WTC11 (cell line): Measurements from ENCODE around the gene DENND2C. TPM values are rescaled to one million over a fixed set of nuclear protein-coding genes. Genes with fewer than 3 reads are reported as not detected.

Experiments
- ATAC-seq: fragments of 200-7000 bp; cut with Tn5 transposase; 2 replicates; pipeline ENCODE4 v1.10.0; 2021; ENCODE audit warnings: mild to moderate bottlenecking, moderate library complexity
- CTCF ChIA-PET: fragments of 300-600 bp; sonication (Branson Sonifier 250); formaldehyde crosslinking; loops from one replicate; lab custom pipeline; 2021; ENCODE audit warnings: antibody characterized with exemption; lab: Charles Lee
- POLR2A ChIA-PET: fragments of 350-600 bp; sonication (Branson Sonifier 250); formaldehyde crosslinking; loops from one replicate; lab custom pipeline; 2021; ENCODE audit warnings: antibody characterized with exemption; lab: Charles Lee
- DNase-seq: peaks from one replicate; pipeline ENCODE4 v3.0.0; 2021; ENCODE audit warnings: low spot score
- H3K27ac Mint-ChIP-seq: 2 replicates; pipeline ENCODE4 v1.8.0; 2021; ENCODE audit warnings: mixed read lengths
- H3K27me3 Mint-ChIP-seq: 2 replicates; pipeline ENCODE4 v1.8.0; 2021; ENCODE audit warnings: low read depth, mild to moderate bottlenecking, moderate library complexity, mixed read lengths
- H3K36me3 Mint-ChIP-seq: 2 replicates; pipeline ENCODE4 v1.8.0; 2021; ENCODE audit warnings: mixed read lengths
- H3K4me1 Mint-ChIP-seq: 2 replicates; pipeline ENCODE4 v1.8.0; 2022; ENCODE audit warnings: mixed read lengths
- H3K4me3 Mint-ChIP-seq: 2 replicates; pipeline ENCODE4 v1.8.0; 2021; ENCODE audit warnings: mild to moderate bottlenecking, moderate library complexity, mixed read lengths
- H3K9me3 Mint-ChIP-seq: 2 replicates; pipeline ENCODE4 v1.8.0; 2021; ENCODE audit warnings: mixed read lengths
- ATF6 ChIP-seq: sonication (generic); formaldehyde crosslinking; IDR thresholded peaks from 2 replicates; pipeline ENCODE4 v1.8.1; 2023; ENCODE audit warnings: mild to moderate bottlenecking, missing genetic modification reagents
- E2F1 ChIP-seq: sonication (generic); formaldehyde crosslinking; IDR thresholded peaks from 2 replicates; pipeline ENCODE4 v1.8.0; 2022; ENCODE audit warnings: mild to moderate bottlenecking, missing genetic modification reagents
- GTF2I ChIP-seq: fragments of 250-450 bp; sonication (Bioruptor Pico); conservative IDR thresholded peaks from 2 replicates; pipeline ENCODE4 v1.4.0; 2021; ENCODE audit warnings: mild to moderate bottlenecking
- HMGXB4 ChIP-seq: sonication (generic); formaldehyde crosslinking; IDR thresholded peaks from 2 replicates; pipeline ENCODE4 v1.8.1; 2023; ENCODE audit warnings: mild to moderate bottlenecking, moderate library complexity, missing genetic modification reagents
- NFATC4 ChIP-seq: fragments of 250-450 bp; sonication (Bioruptor Pico); IDR thresholded peaks from 2 replicates; pipeline ENCODE4 v1.9.0; 2021; ENCODE audit warnings: mild to moderate bottlenecking
- NFE2L1 ChIP-seq: sonication (generic); formaldehyde crosslinking; IDR thresholded peaks from 2 replicates; pipeline ENCODE4 v1.8.1; 2023; ENCODE audit warnings: missing genetic modification reagents
- NFYB ChIP-seq: sonication (generic); formaldehyde crosslinking; conservative IDR thresholded peaks from 2 replicates; pipeline ENCODE4 v1.8.0; 2022; ENCODE audit warnings: low read depth, missing genetic modification reagents
- NR1H2 ChIP-seq: sonication (generic); formaldehyde crosslinking; IDR thresholded peaks from 2 replicates; pipeline ENCODE4 v1.9.0; 2021; ENCODE audit warnings: mild to moderate bottlenecking, moderate library complexity, missing genetic modification reagents
- OVOL2 ChIP-seq: fragments of 250-450 bp; sonication (Bioruptor Pico); IDR thresholded peaks from 2 replicates; pipeline ENCODE4 v1.9.0; 2021; ENCODE audit warnings: mild to moderate bottlenecking, borderline replicate concordance
- PREB ChIP-seq: sonication (generic); formaldehyde crosslinking; IDR thresholded peaks from 2 replicates; pipeline ENCODE4 v1.8.1; 2022; ENCODE audit warnings: mild to moderate bottlenecking, missing genetic modification reagents, moderate library complexity, borderline replicate concordance
- PRRX2 ChIP-seq: fragments of 250-450 bp; sonication (Bioruptor Pico); IDR thresholded peaks from 2 replicates; pipeline ENCODE4 v1.8.0; 2021; ENCODE audit warnings: mild to moderate bottlenecking
- TCF7 ChIP-seq: sonication (generic); formaldehyde crosslinking; IDR thresholded peaks from 2 replicates; pipeline ENCODE4 v1.8.0; 2022; ENCODE audit warnings: mild to moderate bottlenecking, low read depth, missing genetic modification reagents, moderate library complexity
- TEAD1 ChIP-seq: sonication (generic); formaldehyde crosslinking; IDR thresholded peaks from 2 replicates; pipeline ENCODE4 v1.8.0; 2022; ENCODE audit warnings: mild to moderate bottlenecking, missing genetic modification reagents
- ZNF281 ChIP-seq: sonication (generic); formaldehyde crosslinking; IDR thresholded peaks from 2 replicates; pipeline ENCODE4 v1.8.0; 2023; ENCODE audit warnings: mild to moderate bottlenecking, missing genetic modification reagents
- ZNF317 ChIP-seq: sonication (generic); formaldehyde crosslinking; IDR thresholded peaks from 2 replicates; pipeline ENCODE4 v1.8.1; 2023; ENCODE audit warnings: low read depth, mild to moderate bottlenecking, moderate library complexity, missing genetic modification reagents, borderline replicate concordance
- ZNF423 ChIP-seq: fragments of 250-450 bp; sonication (Bioruptor Pico); IDR thresholded peaks from 2 replicates; pipeline ENCODE4 v2.1.2; 2022; ENCODE audit warnings: mild to moderate bottlenecking, moderate library complexity
- ZNF532 ChIP-seq: fragments of 250-450 bp; sonication (Bioruptor Pico); IDR thresholded peaks from 2 replicates; pipeline ENCODE4 v1.9.0; 2021; ENCODE audit warnings: mild to moderate bottlenecking, borderline replicate concordance
- ZNF671 ChIP-seq: fragments of 250-450 bp; sonication (Bioruptor Pico); IDR thresholded peaks from 2 replicates; pipeline ENCODE4 v1.8.0; 2021; ENCODE audit warnings: mild to moderate bottlenecking
- total RNA-seq: library from RNA; stranded (reverse); gene quantifications from 3 replicates; pipeline ENCODE4 v1.2.3, GENCODE V29; 2021

DENND2C gene
- total RNA-seq, 1 experiment from 2014 or later, result 2.9 TPM

GRCh38 chr1:114707604-114708003, 37.8 kb upstream of the DENND2C start:
- ChIA-PET CTCF (no interaction called here), POLR2A (no interaction called here)
- Mint-ChIP-seq H3K4me3 (no peak overlapping the region), H3K27me3 (no peaks in the 10 kb centered on the region), H3K4me1 (no peaks in the 10 kb centered on the region), H3K9me3 (no peaks in the 10 kb centered on the region), H3K27ac (no peak overlapping the region), H3K36me3 (peaks cover 44% of the 10 kb centered on the region)
- TF ChIP-seq ZNF532 (no peak), ZNF423 (CRISPR knock-in tag) (no peak), NFE2L1 (no peak), PRRX2 (CRISPR knock-in tag) (no peak), ZNF671 (CRISPR knock-in tag) (no peak), TEAD1 (CRISPR knock-in tag) (no peak), ZNF281 (CRISPR knock-in tag) (no peak), NFYB (CRISPR knock-in tag) (no peak), TCF7 (CRISPR knock-in tag) (no peak), OVOL2 (no peak), HMGXB4 (no peak), E2F1 (CRISPR knock-in tag) (no peak), NFATC4 (no peak), GTF2I (no peak), NR1H2 (CRISPR knock-in tag) (no peak), ZNF317 (CRISPR knock-in tag) (no peak), ATF6 (CRISPR knock-in tag) (no peak), PREB (CRISPR knock-in tag) (no peak)
- no peak for ATAC-seq
- DNase-seq, result no peak
